SU-DHL-6 (cell line): ENCODE results near the gene PLOD2.

ENCODE experiments used
- EZH2phosphoT487 ChIP-seq: fragments of 200-600 bp; sonication (generic), shearing (Covaris generic); conservative IDR thresholded peaks from 2 replicates; pipeline ENCODE4 v1.6.1; 2018; ENCODE audit warnings: mild to moderate bottlenecking, antibody characterized with exemption, low read length, moderate library complexity, mixed read lengths
- TF ChIP-seq, protein P1 (sequence below): fragments of 200-600 bp; sonication (generic); IDR thresholded peaks from one replicate; pipeline ENCODE4 v1.5.1; 2017; ENCODE audit warnings: antibody characterized with exemption, mild to moderate bottlenecking, low read length, moderate library complexity; ENCODE audit not compliant: insufficient read depth, poor library complexity, severe bottlenecking

DNA sequence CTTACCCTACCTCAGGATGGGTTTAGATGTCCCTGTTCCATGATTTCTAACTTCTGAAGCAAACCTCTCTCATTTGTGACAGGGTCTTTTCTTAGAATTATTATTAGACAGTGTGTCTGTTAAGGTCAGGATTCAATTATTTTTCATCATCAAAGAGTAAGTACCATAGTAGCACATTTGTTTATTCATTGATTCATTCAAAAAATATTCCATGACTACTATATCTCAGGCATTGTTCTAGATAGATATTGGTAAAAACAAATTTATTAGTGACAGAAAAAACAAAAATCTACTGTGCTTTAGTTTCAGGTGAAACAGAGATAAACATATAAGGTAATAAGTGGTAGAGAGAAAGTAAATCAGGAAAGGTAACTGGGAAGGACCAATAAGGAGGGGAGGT lies 3.5 kb upstream of the PLOD2 start:
- TF ChIP-seq, protein P1, sequence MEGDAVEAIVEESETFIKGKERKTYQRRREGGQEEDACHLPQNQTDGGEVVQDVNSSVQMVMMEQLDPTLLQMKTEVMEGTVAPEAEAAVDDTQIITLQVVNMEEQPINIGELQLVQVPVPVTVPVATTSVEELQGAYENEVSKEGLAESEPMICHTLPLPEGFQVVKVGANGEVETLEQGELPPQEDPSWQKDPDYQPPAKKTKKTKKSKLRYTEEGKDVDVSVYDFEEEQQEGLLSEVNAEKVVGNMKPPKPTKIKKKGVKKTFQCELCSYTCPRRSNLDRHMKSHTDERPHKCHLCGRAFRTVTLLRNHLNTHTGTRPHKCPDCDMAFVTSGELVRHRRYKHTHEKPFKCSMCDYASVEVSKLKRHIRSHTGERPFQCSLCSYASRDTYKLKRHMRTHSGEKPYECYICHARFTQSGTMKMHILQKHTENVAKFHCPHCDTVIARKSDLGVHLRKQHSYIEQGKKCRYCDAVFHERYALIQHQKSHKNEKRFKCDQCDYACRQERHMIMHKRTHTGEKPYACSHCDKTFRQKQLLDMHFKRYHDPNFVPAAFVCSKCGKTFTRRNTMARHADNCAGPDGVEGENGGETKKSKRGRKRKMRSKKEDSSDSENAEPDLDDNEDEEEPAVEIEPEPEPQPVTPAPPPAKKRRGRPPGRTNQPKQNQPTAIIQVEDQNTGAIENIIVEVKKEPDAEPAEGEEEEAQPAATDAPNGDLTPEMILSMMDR: no peak
- TF ChIP-seq EZH2phosphoT487: no peak
